GM23248 (cell line): ENCODE results near the gene TCOF1. TPM values are rescaled to one million over a fixed set of nuclear protein-coding genes. Genes with fewer than 3 reads are reported as not detected.
A peak's percentile ranks its signal among the peaks of the same experiment; 100 is the strongest.

Experiments
- DNase-seq: peaks from one replicate; pipeline ENCODE4 v3.0.0-alpha.2; 2015
- H2AFZ ChIP-seq: fragments of 200-600 bp; sonication (generic); 2 replicates; pipeline ENCODE4 v1.6.1; 2016; ENCODE audit warnings: antibody characterized with exemption
- H3F3A ChIP-seq: fragments of 200-600 bp; sonication (generic); 2 replicates; pipeline ENCODE4 v1.6.1; 2016; ENCODE audit warnings: mild to moderate bottlenecking, antibody characterized with exemption, mixed run types; ENCODE audit not compliant: insufficient read depth
- H3K27ac ChIP-seq: fragments of 200-600 bp; sonication (generic); 2 replicates; pipeline ENCODE4 v1.5.1; 2016; ENCODE audit warnings: mild to moderate bottlenecking
- H3K27me3 ChIP-seq: fragments of 200-600 bp; sonication (generic); replicated peaks from 2 replicates; pipeline ENCODE4 v1.6.1; 2016; ENCODE audit warnings: mild to moderate bottlenecking; ENCODE audit not compliant: insufficient read depth
- H3K36me3 ChIP-seq: fragments of 200-600 bp; sonication (generic); 2 replicates; pipeline ENCODE4 v1.6.1; 2016; ENCODE audit warnings: low read depth, mild to moderate bottlenecking
- H3K4me1 ChIP-seq: fragments of 200-600 bp; sonication (generic); 2 replicates; pipeline ENCODE4 v1.6.1; 2016; ENCODE audit warnings: mild to moderate bottlenecking; ENCODE audit not compliant: insufficient read depth
- H3K4me2 ChIP-seq: fragments of 200-600 bp; sonication (generic); one replicate; pipeline ENCODE4 v1.6.1; 2016; ENCODE audit warnings: mild to moderate bottlenecking; ENCODE audit not compliant: unreplicated experiment
- H3K4me3 ChIP-seq: fragments of 200-600 bp; sonication (generic); 2 replicates; pipeline ENCODE4 v1.5.1; 2016; ENCODE audit warnings: mild to moderate bottlenecking
- H3K79me2 ChIP-seq: fragments of 200-600 bp; sonication (generic); 2 replicates; pipeline ENCODE4 v1.6.1; 2016; ENCODE audit warnings: mild to moderate bottlenecking; ENCODE audit not compliant: insufficient read depth
- H3K9ac ChIP-seq: fragments of 200-600 bp; sonication (generic); 2 replicates; pipeline ENCODE4 v1.6.1; 2016; ENCODE audit warnings: mild to moderate bottlenecking
- H3K9me2 ChIP-seq: fragments of 200-600 bp; sonication (generic); 2 replicates; pipeline ENCODE4 v1.6.1; 2016; ENCODE audit warnings: mixed run types, mild to moderate bottlenecking, moderate library complexity; ENCODE audit not compliant: insufficient read depth
- H3K9me3 ChIP-seq: fragments of 200-600 bp; sonication (generic); one replicate; pipeline ENCODE4 v1.6.1; 2017; ENCODE audit warnings: low read depth
- H4K20me1 ChIP-seq: fragments of 200-600 bp; sonication (generic); 2 replicates; pipeline ENCODE4 v1.6.0; 2016; ENCODE audit not compliant: insufficient read depth
- EZH2 ChIP-seq: fragments of 200-600 bp; sonication (generic); IDR thresholded peaks from 2 replicates; pipeline ENCODE4 v1.6.1; 2018; ENCODE audit warnings: antibody characterized with exemption, mild to moderate bottlenecking; ENCODE audit not compliant: insufficient read depth, poor library complexity, severe bottlenecking
- EZH2phosphoT487 ChIP-seq: fragments of 200-600 bp; sonication (generic); IDR thresholded peaks from 2 replicates; pipeline ENCODE4 v1.6.1; 2018; ENCODE audit warnings: antibody characterized with exemption, moderate library complexity, mild to moderate bottlenecking, low read depth; ENCODE audit not compliant: insufficient read depth
- WGBS, 2 experiments: methylation state at CpG; one replicate each; pipeline ENCODE4 v1.1.6; 2015 to 2017; ENCODE audit warnings: low lambda C conversion rate in 2 of 2, low coverage in 1 of 2; ENCODE audit errors: missing lambda C conversion rate in 2 of 2; 5-methylcytosine and 5-hydroxymethylcytosine counted together
- in situ Hi-C: fragments of 300-500 bp; cut with MboI; formaldehyde crosslinking; loops from 2 replicates; pipeline ENCODE4 v1.15.0; 2020
- polyA plus RNA-seq: library from polyadenylated mRNA; unstranded; fragments of >200 nt; fragmentation: Nextera tagmentation; extraction: Ambion mirVana; gene quantifications from 2 replicates; pipeline ENCODE4 v1.2.1, GENCODE V29; 2016
- total RNA-seq: library from RNA; depleted of rRNA; stranded (reverse); fragments of >200 nt; shearing (Covaris generic); gene quantifications from 2 replicates; pipeline ENCODE4 v1.2.3, GENCODE V29; 2014; rRNA removed

The TCOF1 gene
- total and polyA plus RNA-seq, 2 experiments from 2014 or later = 15.1 to 18.0 TPM

GRCh38 chr5:150448952-150449516, 91.5 kb downstream of the TCOF1 start:
- peak overlapping the region; percentile 80 for H2AFZ ChIP-seq
- in situ Hi-C loops = loop anchor here (25.0 kb wide), 1 partner anchor 612 kb away; no protein-coding TSS in a partner anchor

More at GRCh38 chr5:150448952-150449516, 91.5 kb downstream of the TCOF1 start:
- peaks cover 9% of the 10 kb centered on the region for H3K4me1 ChIP-seq
- WGBS, 2 experiments = 1% methylated on average over 31 of the region's 31 CpGs
- no peaks in the 10 kb centered on the region for H3K27me3 ChIP-seq
- peak overlapping the region; percentile 96 for H3K27ac ChIP-seq
- H3K4me2 ChIP-seq = peak overlapping the region; percentile 87
- DNase-seq = peak; percentile 75
- H3K4me3 ChIP-seq = peak overlapping the region; percentile 84
- H3F3A ChIP-seq = peaks cover 51% of the 10 kb centered on the region
- no peaks in the 10 kb centered on the region for H3K9me3 ChIP-seq
- H4K20me1 ChIP-seq = peaks cover 10% of the 10 kb centered on the region
- TF ChIP-seq EZH2 (no peak), EZH2phosphoT487 (no peak)
- H3K9ac ChIP-seq = peak overlapping the region; percentile 96
- no peaks in the 10 kb centered on the region for H3K9me2 ChIP-seq
- peaks cover 36% of the 10 kb centered on the region for H3K36me3 ChIP-seq
- H3K79me2 ChIP-seq = peaks cover 52% of the 10 kb centered on the region

Other genes starting within 250 kb of the TCOF1 start
- 189 and 205 TPM in 2 replicates for gene PDGFRB, start 201.9 kb upstream of the TCOF1 start, total RNA-seq
- gene PDGFRB, start 201.9 kb upstream of the TCOF1 start, polyA plus RNA-seq = 155 and 163 TPM in 2 replicates
- not detected in 2 replicates for gene CDX1, start 190.9 kb upstream of the TCOF1 start, total RNA-seq
- 0.19 TPM in 1 of 2 replicates, not detected in the other for gene CDX1, start 190.9 kb upstream of the TCOF1 start, polyA plus RNA-seq
- not detected in 2 replicates for gene SLC6A7, start 167.6 kb upstream of the TCOF1 start, total RNA-seq
- not detected in 2 replicates for gene SLC6A7, start 167.6 kb upstream of the TCOF1 start, polyA plus RNA-seq
- gene CAMK2A, start 67.9 kb upstream of the TCOF1 start, total RNA-seq = 0.43 and 0.51 TPM in 2 replicates
- not detected in 2 replicates for gene CAMK2A, start 67.9 kb upstream of the TCOF1 start, polyA plus RNA-seq
- gene ARSI, start 54.8 kb upstream of the TCOF1 start, total RNA-seq = 4.2 and 4.3 TPM in 2 replicates
- gene ARSI, start 54.8 kb upstream of the TCOF1 start, polyA plus RNA-seq = 0.72 and 1.0 TPM in 2 replicates
- 0.25 TPM in 1 of 2 replicates, not detected in the other for gene CD74, start 55.2 kb downstream of the TCOF1 start, total RNA-seq
- 2.7 and 6.1 TPM in 2 replicates for gene CD74, start 55.2 kb downstream of the TCOF1 start, polyA plus RNA-seq
- gene RPS14, start 92.0 kb downstream of the TCOF1 start, total RNA-seq = 1,694 and 1,749 TPM in 2 replicates
- 1,343 and 1,380 TPM in 2 replicates for gene RPS14, start 92.0 kb downstream of the TCOF1 start, polyA plus RNA-seq
- gene NDST1, start 150.4 kb downstream of the TCOF1 start, total RNA-seq = 129 and 159 TPM in 2 replicates
- gene NDST1, start 150.4 kb downstream of the TCOF1 start, polyA plus RNA-seq = 39.1 and 41.3 TPM in 2 replicates